Measurements from ENCODE around the gene LRFN5. TPM values are rescaled to one million over a fixed set of nuclear protein-coding genes. Genes with fewer than 3 reads are reported as not detected.

Gene LRFN5
- polyA plus RNA-seq, 1 of the 3 experiments (the other 2 are of a cell fraction): not detected

DNA sequence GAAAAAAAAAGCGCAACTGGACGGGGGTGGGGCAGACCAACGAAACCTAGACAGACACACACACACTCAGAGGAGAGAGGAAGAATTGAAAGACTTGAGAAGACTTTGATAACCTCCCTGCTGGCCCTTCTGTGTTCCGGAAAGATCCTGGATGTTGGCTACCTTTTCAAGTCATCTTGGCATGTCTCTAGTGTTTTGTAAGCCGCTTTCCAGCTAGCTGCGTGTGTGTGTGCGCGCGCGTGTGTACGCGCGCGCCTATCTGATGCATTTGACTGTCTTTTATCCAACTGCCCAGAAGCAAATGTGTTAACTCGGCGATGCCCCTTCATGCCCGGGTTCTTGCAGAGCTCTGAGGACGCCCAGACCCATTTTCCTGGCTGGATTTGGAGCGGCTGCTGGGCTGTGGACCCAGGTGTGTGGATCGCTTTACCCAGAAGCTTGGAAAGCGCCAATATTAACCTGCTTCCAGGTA, 664 bp downstream of the LRFN5 start:
- H4K20me1 ChIP-seq (ENCODE audit: insufficient read depth): no peaks in the 10 kb centered on the region
- peaks cover 37% of the 10 kb centered on the region for H3K27me3 ChIP-seq (ENCODE audit: insufficient read depth)
- no peaks in the 10 kb centered on the region for H3K9me3 ChIP-seq
- no peak overlapping the region for H3K9ac ChIP-seq
- H3K4me2 ChIP-seq: peak overlapping the region; percentile 66; the same call in 1 of the 2 replicates
- H3K9me2 ChIP-seq: no peaks in the 10 kb centered on the region
- H3K27ac ChIP-seq (ENCODE audit: low read depth in 2 of 2, low read length in 1 of 2): no peak overlapping the region
- no peaks in the 10 kb centered on the region; a peak in 1 of 4 replicates for H3K4me1 ChIP-seq (ENCODE audit: control insufficient read depth in 1 of 2, insufficient read depth in 2 of 2, low read depth in 1 of 2, low read length in 1 of 2)
- no peak for DNase-seq
- H3F3A ChIP-seq (replicated peaks; ENCODE audit: insufficient read depth): no peaks in the 10 kb centered on the region
- H3K4me3 ChIP-seq (ENCODE audit: low read depth in 2 of 2, low read length in 1 of 2): peak overlapping the region in 1 of 2 experiments; percentile 46; a peak in 1 of 4 replicates
- no peaks in the 10 kb centered on the region for H3K36me3 ChIP-seq (replicated peaks in 1 of 2; ENCODE audit: control insufficient read depth in 1 of 2, insufficient read depth in 2 of 2, low read length in 1 of 2)
- H3K79me2 ChIP-seq (ENCODE audit: insufficient read depth): no peaks in the 10 kb centered on the region
- no peak for TF ChIP-seq MXI1 (IDR thresholded peaks at IDR 0.05; ENCODE audit: low read depth, low read length)
- no peak for TF ChIP-seq NFIC (IDR thresholded peaks at IDR 0.05; ENCODE audit: borderline replicate concordance)
- no peak for TF ChIP-seq RAD21 (IDR thresholded peaks at IDR 0.05; ENCODE audit: low read length)
- TF ChIP-seq RCOR1 (IDR thresholded peaks at IDR 0.05; ENCODE audit: low read length): no peak
- TF ChIP-seq CHD2 (IDR thresholded peaks at IDR 0.05; ENCODE audit: low read length, partially characterized antibody): no peak
- TF ChIP-seq NRF1 (IDR thresholded peaks at IDR 0.05; ENCODE audit: low read depth, low read length): no peak
- TF ChIP-seq FOXM1 (IDR thresholded peaks at IDR 0.05; ENCODE audit: low read depth): no peak
- no peak for TF ChIP-seq FOSL2 (IDR thresholded peaks at IDR 0.05; ENCODE audit: borderline replicate concordance, low read depth)
- no peak for TF ChIP-seq RFX5 (IDR thresholded peaks at IDR 0.05; ENCODE audit: low read length)
- CTCF ChIA-PET: interaction anchor here (0.5 kb wide), 1 partner anchor 685 kb away, joined by 3 read pairs; no protein-coding TSS in a partner anchor
- POLR2A ChIA-PET: no interaction called here
- 2% methylated on average over 11 of the region's 21 CpGs for WGBS (ENCODE audit: low lambda C conversion rate)
- H2AFZ ChIP-seq (ENCODE audit: low read depth): no peak overlapping the region

DNA sequence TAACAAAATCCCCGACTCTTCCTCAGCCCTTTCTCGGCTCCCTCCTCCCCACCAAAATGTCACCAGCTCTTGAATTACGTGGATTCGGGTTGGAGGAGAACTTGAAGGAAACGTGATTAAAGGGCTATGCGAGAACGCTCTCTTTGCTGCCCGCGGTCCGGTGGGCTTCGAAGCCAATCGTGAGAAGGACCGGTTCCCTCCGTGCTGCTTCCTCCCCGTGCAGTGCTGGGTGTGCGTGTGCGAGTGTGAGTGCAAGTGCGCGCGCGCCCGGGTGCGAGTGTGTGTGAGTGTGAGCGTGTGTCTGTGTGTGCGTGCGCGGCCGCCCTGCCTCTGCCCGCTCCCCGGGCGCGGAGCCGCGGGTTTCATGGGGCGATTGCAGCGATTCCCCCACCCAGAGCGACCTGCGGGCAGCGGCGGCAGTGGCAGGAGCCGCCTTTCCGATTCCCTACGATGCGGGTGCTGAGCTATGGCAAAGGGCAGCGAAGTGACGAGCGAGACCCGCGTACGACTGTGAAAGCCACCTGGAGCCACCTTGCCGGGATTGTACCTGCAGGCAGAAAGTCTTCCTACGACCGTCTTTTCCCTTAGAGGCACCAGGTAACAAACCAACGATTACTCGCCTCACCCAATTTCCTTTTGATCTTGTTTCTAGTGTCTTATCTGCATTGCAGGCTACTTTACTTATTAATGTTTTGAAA, 1.4 kb downstream of the LRFN5 start:
- H3K4me2 ChIP-seq: no peak overlapping the region
- DNase-seq: no peak
- no peaks in the 10 kb centered on the region for H3K79me2 ChIP-seq (ENCODE audit: insufficient read depth)
- peaks cover 37% of the 10 kb centered on the region for H3K27me3 ChIP-seq (ENCODE audit: insufficient read depth)
- POLR2A ChIA-PET: no interaction called here
- H2AFZ ChIP-seq (ENCODE audit: low read depth): no peak overlapping the region
- H3K9ac ChIP-seq: no peak overlapping the region
- no peaks in the 10 kb centered on the region; a peak in 1 of 4 replicates for H3K4me1 ChIP-seq (ENCODE audit: control insufficient read depth in 1 of 2, insufficient read depth in 2 of 2, low read depth in 1 of 2, low read length in 1 of 2)
- TF ChIP-seq TEAD4 (IDR thresholded peaks at IDR 0.05; ENCODE audit: borderline replicate concordance, insufficient read depth): no peak
- no peak for TF ChIP-seq FOXM1 (IDR thresholded peaks at IDR 0.05; ENCODE audit: low read depth)
- TF ChIP-seq, protein P1, sequence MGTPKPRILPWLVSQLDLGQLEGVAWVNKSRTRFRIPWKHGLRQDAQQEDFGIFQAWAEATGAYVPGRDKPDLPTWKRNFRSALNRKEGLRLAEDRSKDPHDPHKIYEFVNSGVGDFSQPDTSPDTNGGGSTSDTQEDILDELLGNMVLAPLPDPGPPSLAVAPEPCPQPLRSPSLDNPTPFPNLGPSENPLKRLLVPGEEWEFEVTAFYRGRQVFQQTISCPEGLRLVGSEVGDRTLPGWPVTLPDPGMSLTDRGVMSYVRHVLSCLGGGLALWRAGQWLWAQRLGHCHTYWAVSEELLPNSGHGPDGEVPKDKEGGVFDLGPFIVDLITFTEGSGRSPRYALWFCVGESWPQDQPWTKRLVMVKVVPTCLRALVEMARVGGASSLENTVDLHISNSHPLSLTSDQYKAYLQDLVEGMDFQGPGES (IDR thresholded peaks at IDR 0.05; ENCODE audit: low read depth, low read length): no peak
- TF ChIP-seq RFX5 (IDR thresholded peaks at IDR 0.05; ENCODE audit: low read length): no peak
- TF ChIP-seq CHD2 (IDR thresholded peaks at IDR 0.05; ENCODE audit: low read length, partially characterized antibody): no peak
- TF ChIP-seq NFIC (IDR thresholded peaks at IDR 0.05; ENCODE audit: borderline replicate concordance): no peak
- no peak for TF ChIP-seq EP300 (IDR thresholded peaks at IDR 0.05; ENCODE audit: borderline replicate concordance in 1 of 2, low read depth in 1 of 2, low read length in 1 of 2)
- TF ChIP-seq, protein P2, sequence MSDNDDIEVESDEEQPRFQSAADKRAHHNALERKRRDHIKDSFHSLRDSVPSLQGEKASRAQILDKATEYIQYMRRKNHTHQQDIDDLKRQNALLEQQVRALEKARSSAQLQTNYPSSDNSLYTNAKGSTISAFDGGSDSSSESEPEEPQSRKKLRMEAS (IDR thresholded peaks at IDR 0.05; ENCODE audit: low read depth): no peak
- TF ChIP-seq, protein P3, sequence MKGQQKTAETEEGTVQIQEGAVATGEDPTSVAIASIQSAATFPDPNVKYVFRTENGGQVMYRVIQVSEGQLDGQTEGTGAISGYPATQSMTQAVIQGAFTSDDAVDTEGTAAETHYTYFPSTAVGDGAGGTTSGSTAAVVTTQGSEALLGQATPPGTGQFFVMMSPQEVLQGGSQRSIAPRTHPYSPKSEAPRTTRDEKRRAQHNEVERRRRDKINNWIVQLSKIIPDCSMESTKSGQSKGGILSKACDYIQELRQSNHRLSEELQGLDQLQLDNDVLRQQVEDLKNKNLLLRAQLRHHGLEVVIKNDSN (IDR thresholded peaks at IDR 0.05; ENCODE audit: borderline replicate concordance, low read depth): no peak
- no peaks in the 10 kb centered on the region for H3K9me3 ChIP-seq
- WGBS (ENCODE audit: low lambda C conversion rate): 2% methylated on average over 9 of the region's 55 CpGs
- CTCF ChIA-PET: interaction anchor here (0.5 kb wide), 1 partner anchor 686 kb away, joined by 3 read pairs; no protein-coding TSS in a partner anchor
- H3K27ac ChIP-seq (ENCODE audit: low read depth in 2 of 2, low read length in 1 of 2): no peak overlapping the region
- H4K20me1 ChIP-seq (ENCODE audit: insufficient read depth): no peaks in the 10 kb centered on the region
- H3K9me2 ChIP-seq: no peaks in the 10 kb centered on the region
- H3K36me3 ChIP-seq (replicated peaks in 1 of 2; ENCODE audit: control insufficient read depth in 1 of 2, insufficient read depth in 2 of 2, low read length in 1 of 2): no peaks in the 10 kb centered on the region
- H3K4me3 ChIP-seq (ENCODE audit: low read depth in 2 of 2, low read length in 1 of 2): no peak overlapping the region
- H3F3A ChIP-seq (replicated peaks; ENCODE audit: insufficient read depth): no peaks in the 10 kb centered on the region

Measured in SK-N-SH (cell line).